Measurements from ENCODE around the gene TACSTD2.
"Not testable (repeated sequence)": the region's sequence is repeated elsewhere in the genome, so short reads cannot be mapped to it uniquely, and the experiment has no call there.

The TACSTD2 gene, protein sequence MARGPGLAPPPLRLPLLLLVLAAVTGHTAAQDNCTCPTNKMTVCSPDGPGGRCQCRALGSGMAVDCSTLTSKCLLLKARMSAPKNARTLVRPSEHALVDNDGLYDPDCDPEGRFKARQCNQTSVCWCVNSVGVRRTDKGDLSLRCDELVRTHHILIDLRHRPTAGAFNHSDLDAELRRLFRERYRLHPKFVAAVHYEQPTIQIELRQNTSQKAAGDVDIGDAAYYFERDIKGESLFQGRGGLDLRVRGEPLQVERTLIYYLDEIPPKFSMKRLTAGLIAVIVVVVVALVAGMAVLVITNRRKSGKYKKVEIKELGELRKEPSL

GRCh38 chr1:58576727-58577653 is at the start of gene TACSTD2:
Gene TACSTD2, minus strand, starts transcription at chr1:58577252. Its CDS starts 96 bp downstream, at chr1:58577156.
- no peak for DNase-seq

GRCh38 chr1:58626293-58626692 is 49.2 kb upstream of the TACSTD2 start:
- DNase-seq: no peak

- not testable (repeated sequence) for DNase-seq
Observed at GRCh38 chr1:58623259-58623658, 46.2 kb upstream of the TACSTD2 start.

GRCh38 chr1:58622571-58622970 is 45.5 kb upstream of the TACSTD2 start:
- DNase-seq: no peak

GRCh38 chr1:58621391-58621790 is 44.3 kb upstream of the TACSTD2 start:
- DNase-seq: no peak

DNA sequence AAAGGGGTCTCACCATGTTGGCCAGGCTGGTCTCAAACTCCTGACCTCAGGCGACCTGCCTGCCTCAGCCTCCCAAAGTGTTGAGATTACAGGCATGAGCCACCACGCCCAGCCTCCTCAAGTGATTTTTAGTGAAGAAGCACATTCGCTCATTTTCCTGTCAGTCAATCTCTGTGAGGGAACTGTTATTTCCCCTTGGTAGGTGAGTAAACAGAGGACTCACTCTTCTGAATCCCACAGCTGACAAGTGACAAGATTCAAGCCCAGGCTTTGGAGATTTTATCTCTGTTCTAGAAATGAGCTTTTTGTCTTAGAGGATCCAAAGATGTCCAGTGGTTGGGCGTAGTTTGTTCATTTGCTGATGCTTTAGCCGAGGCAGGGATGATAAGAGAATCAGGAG is 43.9 kb upstream of the TACSTD2 start:
- DNase-seq: no peak

DNA sequence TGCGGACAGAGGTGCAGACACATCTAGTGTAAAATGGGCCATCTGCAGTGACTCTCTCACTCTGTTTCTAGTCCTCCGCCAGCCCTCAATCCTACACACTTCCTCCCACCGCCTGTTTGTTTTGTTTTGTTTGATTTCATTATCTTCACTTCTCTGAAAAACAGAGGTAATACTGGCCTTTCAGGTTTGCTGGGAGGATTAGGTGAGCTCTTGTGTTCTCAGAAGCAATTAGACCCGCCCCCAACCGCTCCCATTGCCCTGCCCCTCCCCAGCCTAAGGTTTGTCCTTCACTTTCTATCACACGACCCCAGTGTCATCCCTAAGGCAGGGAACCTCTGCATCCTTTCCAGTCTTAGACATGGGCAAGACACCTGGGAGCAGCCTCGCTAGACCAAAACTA is 43.2 kb upstream of the TACSTD2 start:
- DNase-seq: no peak

GRCh38 chr1:58619286-58620054 is 42.4 kb upstream of the TACSTD2 start:
- peak; percentile 18 for DNase-seq

DNA sequence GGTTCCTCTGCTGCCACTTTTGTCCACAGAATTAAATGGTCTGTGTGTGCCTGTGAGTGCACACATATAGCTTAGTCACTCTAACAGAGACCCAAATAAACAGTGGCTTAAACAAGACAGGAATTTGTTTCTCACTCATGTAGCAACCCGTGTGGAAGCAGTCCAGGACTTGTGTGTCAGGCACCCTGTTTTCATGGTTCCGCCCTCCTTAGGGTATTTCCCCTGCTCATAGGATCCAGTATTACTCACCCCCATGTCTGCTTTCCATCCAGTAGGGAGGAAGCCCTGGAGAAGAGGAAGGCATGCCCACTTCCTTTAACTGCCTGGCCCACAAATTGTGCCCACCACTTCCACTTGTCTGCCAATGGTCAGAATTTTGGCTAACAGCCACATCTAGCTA is 41.3 kb upstream of the TACSTD2 start:
- DNase-seq: peak; percentile 21

DNA sequence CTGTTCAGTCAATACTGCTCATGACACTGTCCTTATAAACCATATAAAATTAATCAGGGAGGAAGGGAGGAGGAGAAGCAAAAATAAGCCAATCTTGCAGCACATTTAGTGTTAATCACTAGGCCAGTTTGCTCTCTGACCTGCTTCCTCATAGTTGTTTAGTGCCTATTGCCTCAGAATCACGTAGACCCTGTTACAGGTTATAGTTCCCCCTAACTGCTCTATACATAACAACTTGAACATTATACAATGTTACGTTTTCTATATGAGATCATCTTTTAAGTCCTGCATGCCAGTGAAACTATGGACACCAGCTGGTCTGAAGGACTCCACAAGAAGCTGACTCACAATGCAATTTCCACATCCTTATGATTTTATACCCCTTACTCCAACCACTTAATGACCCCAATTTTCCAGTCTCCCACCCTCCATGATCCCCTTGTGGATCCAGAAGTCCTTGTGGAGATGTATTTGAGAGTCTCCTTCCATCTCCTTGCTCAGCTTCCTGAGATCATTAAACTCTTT is 34.9 kb upstream of the TACSTD2 start:
- DNase-seq: no peak

DNA sequence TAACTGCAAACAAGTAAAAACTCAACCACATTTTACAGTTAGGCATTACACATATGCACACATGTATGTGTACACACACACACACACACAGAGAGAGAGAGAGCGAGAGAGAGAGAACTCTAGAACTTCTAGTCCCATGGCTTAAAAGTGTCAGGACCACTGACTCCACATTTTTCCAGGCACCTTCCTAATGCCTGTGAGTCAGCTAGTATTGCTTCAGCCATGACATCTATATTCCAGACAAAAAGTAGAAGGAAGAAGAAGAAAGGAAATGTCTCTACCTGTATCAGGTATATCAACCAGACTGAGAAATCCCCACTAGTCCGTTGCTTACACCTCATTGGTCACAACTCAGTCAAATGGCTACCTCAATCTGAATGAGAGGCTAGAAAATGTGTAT is 31.9 kb upstream of the TACSTD2 start:
- DNase-seq: no peak

- DNase-seq: no peak
Observed at GRCh38 chr1:58608297-58608696, 31.2 kb upstream of the TACSTD2 start.

DNA sequence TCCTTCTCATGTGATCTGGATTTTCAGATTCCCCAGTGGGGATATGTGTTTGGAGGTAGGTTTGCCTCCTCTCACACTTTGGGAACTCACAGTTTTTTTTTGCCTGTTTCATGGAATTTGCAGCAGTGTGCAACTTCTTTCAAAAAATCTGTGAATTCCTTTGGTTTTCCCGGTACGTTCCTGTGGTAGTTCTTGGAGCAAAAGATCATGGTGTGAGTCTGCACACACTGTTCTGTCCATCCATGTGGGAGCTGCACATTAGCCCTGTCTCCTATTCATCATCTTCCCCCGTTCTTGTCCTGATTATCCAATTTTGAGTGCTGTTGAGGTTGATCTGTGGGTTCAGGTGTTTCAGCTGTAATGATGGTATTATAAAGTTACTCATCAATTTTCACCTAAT is 30.3 kb upstream of the TACSTD2 start:
- no peak for DNase-seq

- not testable (repeated sequence) for DNase-seq
Observed at GRCh38 chr1:58601921-58602320, 24.9 kb upstream of the TACSTD2 start.

DNA sequence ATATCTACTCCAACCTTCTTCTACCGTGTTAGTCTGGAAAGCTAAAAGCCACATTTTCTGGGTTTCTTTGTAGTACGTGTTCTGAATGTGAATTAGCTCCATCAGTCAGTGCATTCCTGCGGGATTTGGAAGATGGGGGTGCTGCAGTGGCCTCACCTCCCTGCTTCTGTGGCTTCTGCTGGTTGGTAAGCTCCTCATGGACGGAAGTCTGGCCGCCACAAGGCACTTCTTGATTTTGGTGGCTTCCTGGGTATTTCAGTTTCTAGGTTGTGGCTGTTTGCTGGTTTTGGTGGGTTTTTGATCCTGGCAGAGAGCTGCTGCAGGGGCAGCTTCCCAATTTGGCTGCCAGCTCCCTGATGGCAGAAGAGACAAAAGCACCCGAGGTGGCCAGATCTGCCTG is 20.9 kb upstream of the TACSTD2 start:
- no peak for DNase-seq

- DNase-seq: no peak
Observed at GRCh38 chr1:58597076-58597475, 20.0 kb upstream of the TACSTD2 start.

DNA sequence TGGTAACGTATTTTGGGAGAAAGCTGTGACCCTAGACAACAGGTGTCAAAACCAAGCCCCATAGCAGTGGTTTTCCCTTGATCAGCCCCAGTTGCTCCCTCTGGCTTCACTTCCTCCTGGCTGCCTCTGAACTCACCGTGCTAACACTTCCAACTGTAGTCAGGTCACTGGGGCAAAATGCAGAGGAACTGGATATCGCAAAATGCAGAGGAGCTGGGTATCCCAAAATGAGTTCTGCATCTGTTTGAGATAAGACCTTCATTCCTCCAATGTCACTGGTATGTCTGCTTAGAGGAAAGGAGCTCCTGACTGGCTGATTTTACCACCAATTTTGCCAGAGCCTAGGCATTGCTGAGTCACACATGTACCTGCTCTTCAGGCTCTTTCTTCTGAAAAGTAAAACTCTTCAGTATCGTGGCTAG is 19.6 kb upstream of the TACSTD2 start:
- no peak for DNase-seq

DNA sequence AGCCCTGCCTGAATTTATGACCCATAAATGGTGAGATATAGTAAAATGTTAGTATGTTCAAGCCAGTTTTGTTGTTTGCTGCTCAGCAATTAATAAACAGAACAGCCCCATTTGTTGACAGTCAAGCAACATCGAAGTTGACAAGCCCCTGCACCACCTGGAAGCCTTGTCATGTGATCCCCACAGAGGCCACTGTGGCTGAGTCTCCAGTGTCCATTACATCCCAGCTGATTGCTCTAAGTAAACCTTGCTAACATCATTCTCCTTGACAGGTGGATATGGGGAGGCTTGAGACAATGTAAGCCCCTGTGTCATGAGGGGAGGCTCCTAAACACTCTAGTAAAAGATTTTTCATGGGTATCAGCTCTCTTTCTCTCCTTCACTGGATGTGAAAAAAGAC is 17.5 kb upstream of the TACSTD2 start:
- DNase-seq: no peak

DNA sequence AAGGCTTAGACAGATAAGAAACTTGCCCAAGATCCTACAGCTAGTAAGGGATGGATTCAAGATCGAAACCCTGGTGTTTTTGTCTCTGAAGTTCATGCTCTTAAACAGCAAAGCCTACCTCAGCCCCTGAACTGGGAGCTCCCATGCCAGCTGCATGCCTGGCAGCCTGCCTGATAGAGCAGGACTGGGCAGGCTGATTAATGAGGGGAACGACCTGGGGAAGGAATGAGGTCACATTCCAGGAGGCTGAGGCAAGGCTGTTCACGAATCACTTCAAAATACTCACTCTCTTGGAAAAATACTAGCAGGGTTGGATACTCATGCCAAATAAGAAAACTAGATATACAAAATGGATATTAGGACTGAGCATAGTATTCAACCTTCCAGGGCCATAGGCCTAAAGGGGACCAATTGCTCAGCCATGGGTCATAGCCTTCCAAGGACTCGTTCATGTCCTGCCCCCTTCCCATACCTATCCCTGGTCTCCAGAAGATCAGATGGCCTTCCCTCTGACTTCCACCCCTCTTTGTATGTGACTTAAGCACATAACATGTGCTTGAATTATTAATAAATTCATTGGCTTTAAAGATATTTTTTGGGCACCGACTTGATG is 15.6 kb upstream of the TACSTD2 start:
- DNase-seq: no peak

DNA sequence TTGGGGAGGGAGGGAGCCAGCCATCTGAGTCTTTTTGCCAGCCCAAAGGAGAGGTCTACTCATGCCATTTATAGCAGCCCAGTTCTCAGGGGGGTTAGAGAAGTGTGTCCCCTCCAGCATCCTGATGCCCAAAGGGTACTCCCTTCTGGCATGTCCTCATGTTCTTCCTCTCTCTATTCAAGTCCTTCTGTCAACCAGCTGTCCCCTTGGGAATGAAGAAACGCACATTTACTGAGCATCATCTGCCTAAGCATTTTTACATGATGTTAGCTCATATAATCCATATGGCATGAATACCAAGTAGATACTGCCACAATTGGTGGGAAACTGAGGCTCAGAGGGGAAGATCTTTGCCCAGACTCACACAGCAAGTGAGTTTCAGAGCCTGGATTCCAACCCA is 14.8 kb upstream of the TACSTD2 start:
- DNase-seq: no peak

DNA sequence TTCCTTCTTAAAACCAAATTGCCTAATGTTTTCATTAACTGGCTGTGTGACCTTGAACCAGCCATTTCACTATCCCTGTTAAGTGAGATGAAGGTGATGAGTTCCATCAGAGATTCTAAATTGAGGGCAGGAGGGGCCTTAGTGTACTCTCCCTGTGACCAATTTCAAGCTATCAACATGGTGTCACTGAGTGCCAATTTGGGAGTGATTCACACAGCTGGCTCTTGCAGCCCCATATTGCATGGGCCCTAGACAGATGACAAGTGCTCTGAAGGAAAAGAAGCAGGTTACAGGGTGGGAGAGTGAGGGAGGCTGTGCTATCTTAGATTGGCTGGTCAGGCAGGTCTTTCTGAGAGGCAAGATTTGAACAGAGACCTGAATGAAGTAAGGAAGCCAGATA is 13.0 kb upstream of the TACSTD2 start:
- no peak for DNase-seq

DNA sequence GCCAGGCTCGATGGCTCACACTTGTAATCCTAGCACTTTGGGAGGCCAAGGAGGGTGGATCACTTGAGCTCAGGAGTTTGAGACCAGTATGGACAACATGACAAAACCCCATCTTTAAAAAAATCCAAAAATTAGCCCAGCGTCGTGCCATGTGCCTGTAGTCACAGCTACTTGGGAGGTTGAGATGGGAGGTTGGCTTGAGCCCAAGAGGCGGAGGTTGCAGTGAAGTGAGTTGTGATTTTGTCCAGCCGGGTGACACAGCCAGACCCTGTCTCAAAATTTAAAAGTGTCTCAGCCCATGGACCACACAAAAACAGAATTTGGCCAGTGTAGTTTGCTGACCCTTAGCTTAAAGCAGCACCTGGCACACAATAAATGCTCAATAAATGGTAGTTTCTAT is 11.3 kb upstream of the TACSTD2 start:
- DNase-seq: no peak

DNA sequence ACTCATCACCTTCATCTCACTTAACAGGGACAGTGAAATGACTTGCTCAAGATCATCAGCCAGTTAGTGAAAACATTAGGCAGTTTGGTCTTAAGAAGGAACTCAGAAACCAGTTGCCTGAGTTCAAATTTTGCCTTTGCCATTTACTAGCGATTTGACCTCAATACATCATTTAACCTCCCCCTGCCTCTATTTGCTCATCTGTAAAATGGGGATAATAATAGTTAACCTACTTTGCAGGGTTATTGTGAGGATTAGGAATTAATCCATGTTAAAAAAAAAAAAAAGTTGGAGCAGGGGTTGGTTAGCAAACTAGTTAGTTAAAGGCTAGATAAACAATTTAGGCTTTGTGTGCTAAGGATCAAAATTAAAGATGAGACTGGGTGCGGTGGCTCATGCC is 10.6 kb upstream of the TACSTD2 start:
- DNase-seq: no peak
